Adipose tissue (tissue), 3 donors: ENCODE data around the gene VCPKMT. TPM values are rescaled to one million over a fixed set of nuclear protein-coding genes. Genes with fewer than 3 reads are reported as not detected.

Experiments used
- polyA plus RNA-seq, 3 donors: library from polyadenylated mRNA; stranded (reverse); fragments of 200-250 nt; gene quantifications; one replicate each; pipeline ENCODE4 v1.2.3, GENCODE V29; 2013
- donor health status: healthy with polysubstance abuse.
- donor health status: Bipolar disorder and iron deficiency.
- donor health status: healthy.

The VCPKMT gene
- polyA plus RNA-seq, 3 donors = 3.5 to 8.4 (median 6.0) TPM

Other genes with a start within 250 kb of the VCPKMT start
- 10 to 100 TPM; 13.2 to 40.7 (median 36.2) TPM for gene ARF6, start 223.5 kb downstream of the VCPKMT start, polyA plus RNA-seq
- 10 to 100 TPM in 2 of 3 donors, 1 to 10 TPM in 1; 5.7 to 13.4 (median 11.1) TPM for gene SOS2, start 115.0 kb upstream of the VCPKMT start, polyA plus RNA-seq
- gene L2HGDH, start 195.7 kb upstream of the VCPKMT start, polyA plus RNA-seq = 1 to 10 TPM; 1.8 to 4.2 (median 3.3) TPM
- gene DMAC2L, start 195.8 kb upstream of the VCPKMT start, polyA plus RNA-seq = 10 to 100 TPM; 12.4 to 24.0 (median 14.6) TPM